ENCODE measurements around the gene MOCOS. TPM values are rescaled to one million over a fixed set of nuclear protein-coding genes. Genes with fewer than 3 reads are reported as not detected.

MOCOS gene
- total and polyA plus RNA-seq, 2 of the 8 experiments (the other 6 are each of a cell fraction or from before 2014, with no cell fraction given): 4.7 to 5.8 TPM

Other genes with a start within 250 kb of the MOCOS start
- 102 and 106 TPM in 2 replicates for gene RPRD1A, start 119.9 kb upstream of the MOCOS start, total RNA-seq (2021; fragmentation: NEBNext Ultra II Directional; extraction: Animal tissue kit (Norgen Biotek cat#: 25700))
- gene RPRD1A, start 119.9 kb upstream of the MOCOS start, polyA plus RNA-seq (2011; rRNA removed): 28.3 and 40.5 TPM in 2 replicates
- gene SLC39A6, start 58.2 kb upstream of the MOCOS start, total RNA-seq (2021; fragmentation: NEBNext Ultra II Directional; extraction: Animal tissue kit (Norgen Biotek cat#: 25700)): 36.8 and 37.2 TPM in 2 replicates
- 28.5 and 55.4 TPM in 2 replicates for gene SLC39A6, start 58.2 kb upstream of the MOCOS start, polyA plus RNA-seq (2011; rRNA removed)
- 156 and 165 TPM in 2 replicates for gene ELP2, start 57.6 kb upstream of the MOCOS start, total RNA-seq (2021; fragmentation: NEBNext Ultra II Directional; extraction: Animal tissue kit (Norgen Biotek cat#: 25700))
- 45.3 and 55.8 TPM in 2 replicates for gene ELP2, start 57.6 kb upstream of the MOCOS start, polyA plus RNA-seq (2011; rRNA removed)
- 10.5 TPM in 2 replicates for gene FHOD3, start 110.2 kb downstream of the MOCOS start, total RNA-seq (2021; fragmentation: NEBNext Ultra II Directional; extraction: Animal tissue kit (Norgen Biotek cat#: 25700))
- 7.6 and 9.7 TPM in 2 replicates for gene FHOD3, start 110.2 kb downstream of the MOCOS start, polyA plus RNA-seq (2011; rRNA removed)

Measured in H1 (cell line).